ENCODE data around the gene VSTM2L.

DNA sequence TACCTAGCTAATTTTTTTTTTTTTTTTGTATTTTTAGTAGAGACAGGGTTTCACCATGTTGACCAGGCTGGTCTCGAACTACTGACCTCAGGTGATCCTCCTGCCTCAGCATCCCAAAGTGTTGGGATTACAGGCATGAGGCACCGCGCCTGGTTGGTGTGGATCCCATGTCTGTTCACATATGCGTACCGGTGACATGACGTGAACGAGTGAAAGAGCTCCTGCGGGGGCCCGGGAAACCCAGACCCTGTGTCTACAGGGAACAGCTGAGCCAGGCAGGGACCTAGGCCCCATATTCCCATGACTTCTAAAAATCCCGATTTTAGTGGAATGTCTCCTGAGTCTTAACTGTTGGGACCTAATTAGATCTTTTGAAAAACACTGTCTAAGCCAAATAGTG is 33.1 kb downstream of the VSTM2L start:
- TF ChIP-seq CTCF (IDR thresholded peaks at IDR 0.05) (no peak), POLR2A (IDR thresholded peaks at IDR 0.05) (no peak)

Data from body of pancreas (tissue), 4 donors.